Activated naive CD8-positive, alpha-beta T cell treated with anti-CD3 and anti-CD28 coated beads, Interleukin-2, amount 10 ng/mL, durations not matched to agents 7 days and 5 days (primary cell): ENCODE data around the gene STAMBPL1. TPM values are rescaled to one million over a fixed set of nuclear protein-coding genes. Genes with fewer than 3 reads are reported as not detected.

Source experiments
- ATAC-seq: fragments of 150-1000 bp; cut with Tn5 transposase; one replicate; pipeline ENCODE4 v1.10.0; 2021; ENCODE audit warnings: low read depth, moderate library complexity
- POLR2A ChIA-PET: fragments of 350-600 bp; sonication (Branson Sonifier 250); formaldehyde crosslinking; loops from one replicate; lab custom pipeline; 2021; ENCODE audit warnings: antibody characterized with exemption; lab: Charles Lee
- DNase-seq: peaks from one replicate; pipeline ENCODE4 v3.0.0; 2021
- H3K27ac Mint-ChIP-seq: one replicate; pipeline ENCODE4 v1.8.0; 2022; ENCODE audit warnings: mild to moderate bottlenecking, mixed read lengths
- H3K27me3 Mint-ChIP-seq: one replicate; pipeline ENCODE4 v1.8.0; 2022; ENCODE audit warnings: mild to moderate bottlenecking, moderate library complexity, mixed read lengths
- H3K36me3 Mint-ChIP-seq: one replicate; pipeline ENCODE4 v1.8.0; 2021; ENCODE audit warnings: mild to moderate bottlenecking, mixed read lengths
- H3K4me1 Mint-ChIP-seq: one replicate; pipeline ENCODE4 v1.8.0; 2021; ENCODE audit warnings: mixed read lengths
- H3K4me3 Mint-ChIP-seq: one replicate; pipeline ENCODE4 v1.8.0; 2022; ENCODE audit warnings: mild to moderate bottlenecking, moderate library complexity, mixed read lengths
- H3K9me3 Mint-ChIP-seq: one replicate; pipeline ENCODE4 v1.8.0; 2021; ENCODE audit warnings: mixed read lengths
- total RNA-seq, 2 experiments: library from RNA; stranded (reverse); gene quantifications; one replicate each; pipeline ENCODE4 v1.2.3, GENCODE V29; 2021

Gene STAMBPL1
- total RNA-seq, 2 experiments from 2014 or later: 48.3 to 54.0 TPM

GRCh38 chr10:88958721-88959120 lies 78.7 kb downstream of the STAMBPL1 start:
- no peak for DNase-seq
- H3K9me3 Mint-ChIP-seq: peaks cover 3% of the 10 kb centered on the region
- POLR2A ChIA-PET: no interaction called here
- H3K27ac Mint-ChIP-seq: no peak overlapping the region
- H3K27me3 Mint-ChIP-seq: peaks cover 2% of the 10 kb centered on the region
- H3K4me3 Mint-ChIP-seq: no peak overlapping the region
- H3K4me1 Mint-ChIP-seq: peaks cover 25% of the 10 kb centered on the region
- peaks cover 10% of the 10 kb centered on the region for H3K36me3 Mint-ChIP-seq
- ATAC-seq: no peak

GRCh38 chr10:88960802-88961201 lies 80.8 kb downstream of the STAMBPL1 start:
- POLR2A ChIA-PET: interaction anchor here (1.0 to 1.2 kb wide), 2 partner anchors 15 to 29 kb away, joined by 3 read pairs; no protein-coding TSS in a partner anchor
- DNase-seq: no peak
- Mint-ChIP-seq H3K4me1 (peaks cover 25% of the 10 kb centered on the region), H3K4me3 (no peak overlapping the region), H3K9me3 (no peaks in the 10 kb centered on the region), H3K27me3 (no peaks in the 10 kb centered on the region), H3K36me3 (peaks cover 10% of the 10 kb centered on the region), H3K27ac (no peak overlapping the region)
- ATAC-seq: no peak

- Mint-ChIP-seq H3K36me3 (peaks cover 10% of the 10 kb centered on the region), H3K27me3 (no peaks in the 10 kb centered on the region), H3K9me3 (no peaks in the 10 kb centered on the region), H3K4me3 (no peak overlapping the region), H3K4me1 (peaks cover 25% of the 10 kb centered on the region), H3K27ac (no peak overlapping the region)
- POLR2A ChIA-PET: interaction anchor here (1.0 to 1.2 kb wide), 2 partner anchors 15 to 29 kb away, joined by 3 read pairs; no protein-coding TSS in a partner anchor
- ATAC-seq (peak; percentile 54), DNase-seq (no peak)
Measured at GRCh38 chr10:88961266-88961665, 81.2 kb downstream of the STAMBPL1 start.

GRCh38 chr10:88962336-88962735 lies 82.3 kb downstream of the STAMBPL1 start:
- H3K4me1 Mint-ChIP-seq: peaks cover 25% of the 10 kb centered on the region

GRCh38 chr10:88963318-88963717 lies 83.3 kb downstream of the STAMBPL1 start:
- no peaks in the 10 kb centered on the region for H3K27me3 Mint-ChIP-seq
- no peak overlapping the region for H3K27ac Mint-ChIP-seq
- H3K9me3 Mint-ChIP-seq: no peaks in the 10 kb centered on the region
- no peak for ATAC-seq
- no peak overlapping the region for H3K4me3 Mint-ChIP-seq
- DNase-seq: no peak
- POLR2A ChIA-PET: interaction anchor here (1.0 to 1.6 kb wide), 3 partner anchors 12 to 28 kb away, joined by 3 to 5 read pairs (median 5); no protein-coding TSS in a partner anchor
- H3K36me3 Mint-ChIP-seq: peaks cover 10% of the 10 kb centered on the region
- H3K4me1 Mint-ChIP-seq: peaks cover 22% of the 10 kb centered on the region

More at GRCh38 chr10:88962336-88962735, 82.3 kb downstream of the STAMBPL1 start:
- H3K9me3 Mint-ChIP-seq: no peaks in the 10 kb centered on the region
- POLR2A ChIA-PET: interaction anchor here (0.6 to 1.6 kb wide), 5 partner anchors 13 to 207 kb away, joined by 3 to 9 read pairs (median 5); partner anchors contain the start of gene FAS
- H3K27me3 Mint-ChIP-seq: no peaks in the 10 kb centered on the region
- peak overlapping the region; percentile 69 for H3K4me3 Mint-ChIP-seq
- H3K27ac Mint-ChIP-seq: peak overlapping the region; percentile 65
- DNase-seq: no peak
- peaks cover 10% of the 10 kb centered on the region for H3K36me3 Mint-ChIP-seq
- ATAC-seq: peak; percentile 93

GRCh38 chr10:88964360-88964759 lies 84.3 kb downstream of the STAMBPL1 start:
- POLR2A ChIA-PET: interaction anchor here (1.3 kb wide), 1 partner anchor 27 kb away, joined by 5 read pairs; no protein-coding TSS in a partner anchor
- Mint-ChIP-seq H3K9me3 (no peaks in the 10 kb centered on the region), H3K36me3 (peaks cover 10% of the 10 kb centered on the region), H3K4me3 (no peak overlapping the region), H3K27ac (no peak overlapping the region), H3K4me1 (peaks cover 22% of the 10 kb centered on the region), H3K27me3 (no peaks in the 10 kb centered on the region)
- no peak for ATAC-seq
- no peak for DNase-seq

GRCh38 chr10:88964869-88965415 lies 84.9 kb downstream of the STAMBPL1 start:
- DNase-seq (no peak), ATAC-seq (no peak)
- H3K36me3 Mint-ChIP-seq: peaks cover 9% of the 10 kb centered on the region
- H3K4me1 Mint-ChIP-seq: peaks cover 22% of the 10 kb centered on the region
- POLR2A ChIA-PET: no interaction called here
- H3K4me3 Mint-ChIP-seq: no peak overlapping the region
- H3K27me3 Mint-ChIP-seq: no peaks in the 10 kb centered on the region
- no peaks in the 10 kb centered on the region for H3K9me3 Mint-ChIP-seq
- H3K27ac Mint-ChIP-seq: no peak overlapping the region

- H3K27me3 Mint-ChIP-seq: no peaks in the 10 kb centered on the region
- no peak overlapping the region for H3K4me3 Mint-ChIP-seq
- H3K36me3 Mint-ChIP-seq: peaks cover 9% of the 10 kb centered on the region
- ATAC-seq (no peak), DNase-seq (no peak)
- peaks cover 11% of the 10 kb centered on the region for H3K4me1 Mint-ChIP-seq
- H3K9me3 Mint-ChIP-seq: no peaks in the 10 kb centered on the region
- POLR2A ChIA-PET: no interaction called here
- H3K27ac Mint-ChIP-seq: no peak overlapping the region
Measured at GRCh38 chr10:88966797-88967196, 86.8 kb downstream of the STAMBPL1 start.

- H3K27me3 Mint-ChIP-seq: peaks cover 3% of the 10 kb centered on the region
- peaks cover 6% of the 10 kb centered on the region for H3K4me1 Mint-ChIP-seq
- DNase-seq (no peak), ATAC-seq (no peak)
- H3K4me3 Mint-ChIP-seq: no peak overlapping the region
- H3K36me3 Mint-ChIP-seq: peaks cover 8% of the 10 kb centered on the region
- POLR2A ChIA-PET: no interaction called here
- no peak overlapping the region for H3K27ac Mint-ChIP-seq
- no peaks in the 10 kb centered on the region for H3K9me3 Mint-ChIP-seq
Measured at GRCh38 chr10:88968391-88968790, 88.3 kb downstream of the STAMBPL1 start.

- ATAC-seq (no peak), DNase-seq (no peak)
- POLR2A ChIA-PET: no interaction called here
- Mint-ChIP-seq H3K27ac (no peak overlapping the region), H3K27me3 (peaks cover 3% of the 10 kb centered on the region), H3K4me1 (peaks cover 18% of the 10 kb centered on the region), H3K36me3 (peaks cover 6% of the 10 kb centered on the region), H3K4me3 (no peak overlapping the region), H3K9me3 (no peaks in the 10 kb centered on the region)
Measured at GRCh38 chr10:88971221-88972061, 91.4 kb downstream of the STAMBPL1 start.

Other genes starting within 250 kb of the STAMBPL1 start
- gene LIPF, start 215.8 kb upstream of the STAMBPL1 start, total RNA-seq: not detected
- gene LIPK, start 174.0 kb upstream of the STAMBPL1 start, total RNA-seq: not detected
- gene LIPN, start 120.2 kb upstream of the STAMBPL1 start, total RNA-seq: not detected
- not detected for gene LIPM, start 77.5 kb upstream of the STAMBPL1 start, total RNA-seq
- not detected for gene ANKRD22, start 28.4 kb upstream of the STAMBPL1 start, total RNA-seq
- 10 to 100 TPM; 11.0 to 13.8 TPM for gene ACTA2, start 72.5 kb downstream of the STAMBPL1 start, total RNA-seq
- gene FAS, start 110.6 kb downstream of the STAMBPL1 start, total RNA-seq: 10 to 100 TPM; 47.2 to 54.1 TPM